Ectodermal cell (in vitro differentiated cells): ENCODE measurements around the gene PIGZ. TPM values are rescaled to one million over a fixed set of nuclear protein-coding genes. Genes with fewer than 3 reads are reported as not detected.

Experiments used
- H3K27ac ChIP-seq: 2 replicates; pipeline ENCODE4 v1.7.0; 2013; ENCODE audit warnings: mild to moderate bottlenecking, low read depth, low read length; ENCODE audit not compliant: insufficient read depth, poor library complexity, severe bottlenecking
- H3K27me3 ChIP-seq: 2 replicates; pipeline ENCODE4 v1.7.0; 2013; ENCODE audit warnings: mild to moderate bottlenecking, low read length; ENCODE audit not compliant: insufficient read depth, control insufficient read depth, poor library complexity, severe bottlenecking
- H3K36me3 ChIP-seq: one replicate; pipeline ENCODE4 v1.7.0; 2013; ENCODE audit warnings: low read length; ENCODE audit not compliant: control insufficient read depth, insufficient read depth
- H3K4me1 ChIP-seq: one replicate; pipeline ENCODE4 v1.7.0; 2013; ENCODE audit warnings: low read length; ENCODE audit not compliant: control insufficient read depth, insufficient read depth
- H3K4me3 ChIP-seq: 2 replicates; pipeline ENCODE4 v1.7.0; 2013; ENCODE audit warnings: low read depth, low read length, control low read depth; ENCODE audit not compliant: insufficient read depth
- H3K9me3 ChIP-seq: 2 replicates; pipeline ENCODE4 v1.7.0; 2013; ENCODE audit warnings: mild to moderate bottlenecking, low read length, moderate library complexity; ENCODE audit not compliant: control insufficient read depth
- WGBS, 2 experiments: methylation state at CpG; one replicate each; pipeline ENCODE4 v1.1.7; 2013; ENCODE audit warnings: missing lambda C conversion rate in 2 of 2; 5-methylcytosine and 5-hydroxymethylcytosine counted together
- polyA plus RNA-seq, 4 experiments: library from polyadenylated mRNA; stranded (reverse); fragments of 50-300 nt; gene quantifications; one replicate each; pipeline ENCODE4 v1.2.3, GENCODE V29; 2013

The PIGZ gene
- 0.57 TPM for polyA plus RNA-seq (2013, experiment 1 of 4)
- 0.59 TPM for polyA plus RNA-seq (2013, experiment 2 of 4)
- 0.53 TPM for polyA plus RNA-seq (2013, experiment 3 of 4)
- 0.57 TPM for polyA plus RNA-seq (2013, experiment 4 of 4)

DNA sequence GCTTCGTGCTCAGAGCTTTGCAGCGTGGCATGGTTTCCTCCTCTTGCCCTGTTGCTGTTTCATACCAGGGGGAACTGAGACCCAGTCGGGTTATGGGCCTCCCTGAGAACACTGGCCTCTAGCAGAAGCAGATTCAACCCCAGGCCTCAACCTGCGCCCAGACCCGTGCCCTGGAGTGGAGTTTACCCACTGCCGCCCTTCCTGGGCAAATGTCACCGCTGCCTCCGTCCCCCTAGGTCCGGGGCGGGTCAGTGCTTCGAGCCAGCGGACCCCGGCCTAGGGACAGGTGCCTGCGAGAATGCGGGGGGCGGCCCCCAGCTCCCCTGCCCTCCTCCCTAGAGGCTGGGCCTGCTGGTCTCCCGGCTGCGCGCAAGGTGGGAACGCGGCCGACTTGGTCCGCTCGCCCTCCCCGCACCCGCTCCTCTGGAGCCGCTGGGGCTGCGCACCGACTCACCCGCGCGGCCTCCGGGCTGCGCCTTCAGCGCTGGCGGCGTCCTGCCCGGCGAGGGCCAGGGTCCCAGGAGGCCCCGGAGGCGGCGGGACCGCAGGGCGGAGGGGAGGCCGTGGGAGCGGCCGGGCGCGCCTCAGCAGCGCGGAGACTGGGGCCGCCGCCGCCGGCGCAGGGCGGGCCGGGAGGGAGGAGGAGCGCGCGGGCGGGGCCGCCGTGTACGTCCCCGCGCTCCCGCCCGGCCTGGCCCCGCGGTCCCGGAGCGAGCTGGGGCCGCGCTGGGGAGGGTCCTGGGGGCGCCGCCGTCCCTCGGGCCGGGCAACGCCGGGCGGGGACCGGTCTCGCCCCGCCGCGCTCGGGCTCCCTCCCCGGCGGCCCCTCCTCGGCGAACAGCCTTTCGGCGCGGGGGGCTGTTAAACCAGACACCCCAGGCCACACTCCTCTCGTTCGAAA, at the start of gene PIGZ:
PIGZ (minus strand) TSS at position 601 of the 901 bp plus-strand sequence. CDS start 16,802 bp downstream, outside the sequence.
- Histone ChIP-seq H3K36me3 (no peaks in the 10 kb centered on the region), H3K4me1 (no peaks in the 10 kb centered on the region), H3K9me3 (no peaks in the 10 kb centered on the region), H3K27me3 (peaks cover 78% of the 10 kb centered on the region), H3K27ac (no peak within 1 kb of the TSS), H3K4me3 (peak within 1 kb of the TSS; percentile 45)
- 2% methylated on average over 98 of the region's 98 CpGs for WGBS, 2 experiments

GRCh38 chr3:197017003-197017402, 48.4 kb upstream of the PIGZ start:
- H3K9me3 ChIP-seq, result no peaks in the 10 kb centered on the region
- 96 to 97% methylated on average over 18 of the region's 18 CpGs for WGBS, 2 experiments
- H3K4me3 ChIP-seq, result no peak overlapping the region
- no peak overlapping the region for H3K27ac ChIP-seq
- no peaks in the 10 kb centered on the region for H3K36me3 ChIP-seq
- no peaks in the 10 kb centered on the region for H3K27me3 ChIP-seq
- H3K4me1 ChIP-seq, result peaks cover 5% of the 10 kb centered on the region

- Histone ChIP-seq H3K36me3 (no peaks in the 10 kb centered on the region), H3K4me3 (no peak overlapping the region), H3K9me3 (no peaks in the 10 kb centered on the region), H3K27me3 (no peaks in the 10 kb centered on the region), H3K4me1 (peaks cover 11% of the 10 kb centered on the region), H3K27ac (no peak overlapping the region)
- WGBS, 2 experiments, result 94 to 96% methylated on average over 28 of the region's 28 CpGs
These were observed 47.4 kb upstream of the PIGZ start for GRCh38 chr3:197015790-197016736.

GRCh38 chr3:197014942-197015575, 46.4 kb upstream of the PIGZ start:
- Histone ChIP-seq H3K27ac (no peak overlapping the region), H3K36me3 (no peaks in the 10 kb centered on the region), H3K27me3 (no peaks in the 10 kb centered on the region), H3K4me1 (peaks cover 11% of the 10 kb centered on the region), H3K4me3 (no peak overlapping the region), H3K9me3 (no peaks in the 10 kb centered on the region)
- 96 to 97% methylated on average over 22 of the region's 22 CpGs for whole genome bisulfite sequencing, 2 experiments

- H3K27me3 ChIP-seq, result no peaks in the 10 kb centered on the region
- no peaks in the 10 kb centered on the region for H3K9me3 ChIP-seq
- H3K4me1 ChIP-seq, result peaks cover 11% of the 10 kb centered on the region
- H3K27ac ChIP-seq, result no peak overlapping the region
- no peak overlapping the region for H3K4me3 ChIP-seq
- no peaks in the 10 kb centered on the region for H3K36me3 ChIP-seq
- WGBS, 2 experiments, result 93 to 95% methylated on average over 6 of the region's 6 CpGs
These were observed 45.4 kb upstream of the PIGZ start for GRCh38 chr3:197014024-197014423.

DNA sequence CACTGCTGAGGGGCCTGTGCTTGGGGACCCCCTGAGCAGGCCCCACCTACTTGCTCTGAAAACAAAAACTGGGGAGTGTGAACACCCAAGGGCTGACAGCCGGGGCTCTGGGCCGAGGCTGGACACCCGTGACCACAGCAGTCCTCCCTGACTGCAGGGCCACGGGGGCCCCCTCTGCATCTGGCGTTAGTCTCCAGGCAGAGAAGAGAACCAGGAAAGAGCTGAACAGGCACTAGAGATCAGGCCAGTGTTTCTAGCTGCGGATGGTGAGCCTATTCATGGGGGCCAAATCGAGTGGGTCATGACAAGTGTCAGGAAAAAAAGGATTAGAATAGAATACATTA, 43.9 kb upstream of the PIGZ start:
- Histone ChIP-seq H3K9me3 (no peaks in the 10 kb centered on the region), H3K27ac (no peak overlapping the region), H3K27me3 (no peaks in the 10 kb centered on the region), H3K36me3 (no peaks in the 10 kb centered on the region), H3K4me1 (peaks cover 11% of the 10 kb centered on the region), H3K4me3 (no peak overlapping the region)
- WGBS, 2 experiments, result 89 to 91% methylated on average over 7 of the region's 7 CpGs

DNA sequence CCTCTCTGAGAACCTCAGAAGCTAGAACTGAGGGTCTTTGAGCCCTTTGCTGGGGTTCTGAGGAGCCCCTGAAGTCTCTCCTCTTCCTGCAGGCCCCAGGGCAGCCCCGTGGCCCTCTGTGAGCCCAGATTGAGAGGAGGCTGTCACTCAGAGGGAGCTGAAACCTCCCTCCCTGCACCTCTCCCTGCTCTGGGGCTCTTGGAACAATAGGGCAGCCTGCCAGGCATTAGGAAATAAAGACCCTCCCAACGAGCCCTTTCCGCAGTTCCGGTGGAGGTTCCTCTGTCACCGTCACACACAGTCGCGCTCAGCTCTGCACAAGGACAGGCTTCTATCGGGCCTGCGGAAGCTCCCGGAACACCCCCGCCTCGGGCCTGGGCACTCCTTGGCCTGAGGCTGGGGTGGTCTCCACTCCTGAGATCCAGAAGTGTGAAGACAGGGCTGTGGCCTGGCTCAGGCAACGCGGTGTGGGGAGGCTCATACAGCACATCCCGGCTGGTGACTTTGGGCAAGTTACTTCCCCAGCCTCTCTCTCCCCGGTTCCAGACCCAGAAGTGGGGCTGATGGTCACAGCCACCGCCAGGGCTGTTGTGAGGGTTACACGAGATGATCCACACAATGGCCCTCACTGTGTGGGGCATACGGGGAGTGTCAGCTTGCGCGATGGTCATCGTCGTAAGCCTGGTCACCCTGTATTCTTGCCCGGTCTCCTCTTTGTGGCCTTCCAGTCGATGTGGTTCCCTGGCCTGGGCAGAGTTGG, 43.3 kb upstream of the PIGZ start:
- Histone ChIP-seq H3K36me3 (no peaks in the 10 kb centered on the region), H3K27me3 (no peaks in the 10 kb centered on the region), H3K27ac (no peak overlapping the region), H3K9me3 (no peaks in the 10 kb centered on the region), H3K4me3 (no peak overlapping the region), H3K4me1 (peaks cover 11% of the 10 kb centered on the region)
- WGBS, 2 experiments, result 79 to 81% methylated on average over 25 of the region's 25 CpGs

DNA sequence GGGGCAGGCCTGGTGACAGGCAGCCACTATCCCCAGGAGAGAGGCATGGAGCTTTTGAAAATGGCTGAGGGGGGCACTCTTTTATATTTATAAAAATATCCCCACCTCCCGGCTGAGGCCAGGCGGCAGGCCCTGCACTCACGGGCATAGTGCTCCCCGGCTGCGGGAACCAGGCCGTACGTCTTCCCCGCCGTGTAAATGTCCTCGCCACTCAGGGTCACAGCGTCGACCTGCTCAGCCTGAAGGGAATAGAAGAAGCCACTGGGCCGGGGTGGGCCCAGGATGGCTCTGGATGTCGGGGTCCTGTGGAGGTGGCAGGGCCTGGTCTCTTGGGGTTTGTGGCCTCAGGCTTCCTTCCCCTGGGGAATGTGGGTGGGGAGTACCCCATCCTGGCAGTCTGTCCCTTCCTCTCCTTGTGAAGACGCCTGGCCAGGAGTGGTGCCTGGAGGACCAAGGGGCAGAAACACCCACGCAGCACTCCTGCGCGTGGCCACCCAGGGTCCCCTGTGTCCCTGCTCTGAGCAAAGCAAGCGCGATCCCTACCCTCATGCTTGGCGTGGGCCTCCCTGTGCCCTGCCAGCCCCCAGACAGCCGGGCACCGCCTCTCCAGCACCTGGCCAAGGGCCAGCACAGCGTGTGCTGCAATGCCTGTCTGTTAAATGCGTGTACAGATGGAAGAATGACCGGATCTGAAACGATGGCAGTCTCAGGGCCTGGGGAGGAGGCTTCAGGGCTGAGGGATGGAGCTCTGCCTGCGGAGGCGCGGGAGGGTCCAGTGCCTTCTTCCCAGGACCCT, 42.1 kb upstream of the PIGZ start:
- 95 to 96% methylated on average over 30 of the region's 30 CpGs for WGBS, 2 experiments

GRCh38 chr3:197009532-197010019, 40.9 kb upstream of the PIGZ start:
- H3K9me3 ChIP-seq, result no peaks in the 10 kb centered on the region

More for the DNA sequence above, 42.1 kb upstream of the PIGZ start:
- Histone ChIP-seq H3K4me1 (peaks cover 11% of the 10 kb centered on the region), H3K27ac (no peak overlapping the region), H3K4me3 (no peak overlapping the region), H3K27me3 (no peaks in the 10 kb centered on the region), H3K9me3 (no peaks in the 10 kb centered on the region), H3K36me3 (no peaks in the 10 kb centered on the region)

More at GRCh38 chr3:197009532-197010019, 40.9 kb upstream of the PIGZ start:
- Histone ChIP-seq H3K4me1 (peaks cover 11% of the 10 kb centered on the region), H3K27me3 (peaks cover 8% of the 10 kb centered on the region), H3K36me3 (no peaks in the 10 kb centered on the region), H3K27ac (no peak overlapping the region), H3K4me3 (no peak overlapping the region)
- 92 to 94% methylated on average over 20 of the region's 20 CpGs for WGBS, 2 experiments
